ENCODE results near the gene TSEN2. TPM values are rescaled to one million over a fixed set of nuclear protein-coding genes. Genes with fewer than 3 reads are reported as not detected.

TSEN2 gene
- total and polyA plus RNA-seq, 2 of the 4 experiments (the other 2 are of a cell fraction): 9.5 to 14.2 TPM

DNA sequence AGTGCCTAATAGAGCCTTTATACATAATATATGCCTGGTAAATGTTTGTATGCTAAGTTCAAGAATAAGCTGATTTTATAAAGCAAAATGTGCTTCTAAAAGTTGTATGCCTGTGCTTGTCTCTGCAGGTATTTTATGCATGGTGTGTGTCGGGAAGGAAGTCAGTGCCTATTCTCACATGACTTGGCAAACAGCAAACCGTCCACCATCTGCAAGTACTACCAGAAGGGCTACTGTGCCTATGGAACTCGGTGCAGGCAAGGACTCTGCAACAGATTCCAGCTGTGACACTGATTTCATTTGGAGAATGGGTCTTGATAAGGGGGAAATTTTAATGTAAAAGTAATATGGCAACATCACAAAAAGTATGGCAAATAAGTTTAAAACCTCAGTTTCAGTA lies 84.5 kb downstream of the TSEN2 start:
- no peak overlapping the region for H2BK5ac ChIP-seq (ENCODE audit: low read depth, low read length, poor library complexity, severe bottlenecking)
- no peak overlapping the region for H3K56ac ChIP-seq (ENCODE audit: extremely low read depth, insufficient read depth, low read length)
- intact Hi-C loops (cut with micrococcal nuclease): no loop called here
- no peaks in the 10 kb centered on the region for H3K27me3 ChIP-seq (ENCODE audit: control insufficient read depth, insufficient read depth, low read length)
- no peak overlapping the region for H4K8ac ChIP-seq (ENCODE audit: low read depth in 2 of 2, low read length in 2 of 2)
- H3K14ac ChIP-seq (replicated peaks; ENCODE audit: low read depth, low read length): no peak overlapping the region
- H3K4me3 ChIP-seq (ENCODE audit: insufficient read depth, low read depth, low read length): no peak overlapping the region
- H4K5ac ChIP-seq (ENCODE audit: low read depth, low read length): no peak overlapping the region
- dilution Hi-C loops (cut with HindIII; ENCODE audit: low sequenced_read_pairs, unreplicated experiment): no loop called here
- in situ Hi-C loops (cut with MboI; ENCODE audit: low sequenced_read_pairs): no loop called here
- H3K9ac ChIP-seq (ENCODE audit: low read depth, low read length): no peak overlapping the region
- no peak overlapping the region for H3K27ac ChIP-seq (ENCODE audit: insufficient read depth, low read length)
- peaks cover 2% of the 10 kb centered on the region; the same call in 1 of the 2 replicates for H3K9me3 ChIP-seq (ENCODE audit: control insufficient read depth, insufficient read depth, low read length)
- H3K36me3 ChIP-seq (ENCODE audit: control insufficient read depth, insufficient read depth, low read length): peaks cover 36% of the 10 kb centered on the region
- H3K23ac ChIP-seq (ENCODE audit: low read depth, low read length): no peak overlapping the region
- ATAC-seq (ENCODE audit: low read depth) (no peak), DNase-seq (no peak)
- no peak overlapping the region for H3K4me2 ChIP-seq (ENCODE audit: low read depth, low read length)
- H3K9me1 ChIP-seq (ENCODE audit: insufficient read depth, low read length): peaks cover 11% of the 10 kb centered on the region; the same call in 1 of the 2 replicates
- H4K91ac ChIP-seq (ENCODE audit: insufficient read depth, low read depth, low read length): no peak overlapping the region
- CTCF ChIA-PET: interaction anchor here (1.3 kb wide), 1 partner anchor 10 kb away, joined by 3 read pairs; no protein-coding TSS in a partner anchor
- WGBS, 2 experiments (ENCODE audit: extremely low coverage in 2 of 2, insufficient read length in 1 of 2): no CpG with 5 or more reads among the region's 3 CpGs
- H2BK15ac ChIP-seq (ENCODE audit: low read depth, low read length): no peak overlapping the region
- no peak overlapping the region for H3K18ac ChIP-seq (ENCODE audit: low read depth, low read length)
- H4K20me1 ChIP-seq (ENCODE audit: insufficient read depth, low read length): peaks cover 46% of the 10 kb centered on the region
- TF ChIP-seq MXI1 (IDR thresholded peaks at IDR 0.05; ENCODE audit: borderline replicate concordance, low read depth, low read length) (no peak), SMC3 (IDR thresholded peaks at IDR 0.05; ENCODE audit: low read depth, low read length) (no peak)
- TF ChIP-seq, protein P1, sequence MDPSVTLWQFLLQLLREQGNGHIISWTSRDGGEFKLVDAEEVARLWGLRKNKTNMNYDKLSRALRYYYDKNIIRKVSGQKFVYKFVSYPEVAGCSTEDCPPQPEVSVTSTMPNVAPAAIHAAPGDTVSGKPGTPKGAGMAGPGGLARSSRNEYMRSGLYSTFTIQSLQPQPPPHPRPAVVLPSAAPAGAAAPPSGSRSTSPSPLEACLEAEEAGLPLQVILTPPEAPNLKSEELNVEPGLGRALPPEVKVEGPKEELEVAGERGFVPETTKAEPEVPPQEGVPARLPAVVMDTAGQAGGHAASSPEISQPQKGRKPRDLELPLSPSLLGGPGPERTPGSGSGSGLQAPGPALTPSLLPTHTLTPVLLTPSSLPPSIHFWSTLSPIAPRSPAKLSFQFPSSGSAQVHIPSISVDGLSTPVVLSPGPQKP (IDR thresholded peaks at IDR 0.05; ENCODE audit: borderline replicate concordance, low read depth, low read length): no peak
- TF ChIP-seq, protein P2, sequence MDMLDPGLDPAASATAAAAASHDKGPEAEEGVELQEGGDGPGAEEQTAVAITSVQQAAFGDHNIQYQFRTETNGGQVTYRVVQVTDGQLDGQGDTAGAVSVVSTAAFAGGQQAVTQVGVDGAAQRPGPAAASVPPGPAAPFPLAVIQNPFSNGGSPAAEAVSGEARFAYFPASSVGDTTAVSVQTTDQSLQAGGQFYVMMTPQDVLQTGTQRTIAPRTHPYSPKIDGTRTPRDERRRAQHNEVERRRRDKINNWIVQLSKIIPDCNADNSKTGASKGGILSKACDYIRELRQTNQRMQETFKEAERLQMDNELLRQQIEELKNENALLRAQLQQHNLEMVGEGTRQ (IDR thresholded peaks at IDR 0.05; ENCODE audit: low read depth, low read length): no peak
- no peak overlapping the region for H2AK9ac ChIP-seq (replicated peaks; ENCODE audit: low read depth, low read length, poor library complexity)
- no peak overlapping the region for H2AK5ac ChIP-seq (ENCODE audit: low read depth, low read length)
- H3K4me1 ChIP-seq (ENCODE audit: control insufficient read depth, insufficient read depth, low read length): peaks cover 3% of the 10 kb centered on the region; the same call in 1 of the 2 replicates
- BruUV-seq (replicated peaks): no TSS peak
- no peak overlapping the region for H2BK20ac ChIP-seq (ENCODE audit: low read depth, low read length)
- H2BK120ac ChIP-seq (ENCODE audit: low read depth, low read length): no peak overlapping the region
- peaks cover 27 to 67% of the 10 kb centered on the region in 2 experiments; a peak in 3 of 4 replicates for H3K79me1 ChIP-seq (ENCODE audit: low read depth in 1 of 2, low read length in 2 of 2)
- H2AFZ ChIP-seq (replicated peaks; ENCODE audit: low read length, poor library complexity): no peak overlapping the region
- no peak overlapping the region for H3K4ac ChIP-seq (ENCODE audit: low read depth, low read length)
- POLR2A ChIA-PET (ENCODE audit: unreplicated experiment): no interaction called here

Measured in IMR-90 (cell line).